ENCODE data around the gene OPCML.

DNA sequence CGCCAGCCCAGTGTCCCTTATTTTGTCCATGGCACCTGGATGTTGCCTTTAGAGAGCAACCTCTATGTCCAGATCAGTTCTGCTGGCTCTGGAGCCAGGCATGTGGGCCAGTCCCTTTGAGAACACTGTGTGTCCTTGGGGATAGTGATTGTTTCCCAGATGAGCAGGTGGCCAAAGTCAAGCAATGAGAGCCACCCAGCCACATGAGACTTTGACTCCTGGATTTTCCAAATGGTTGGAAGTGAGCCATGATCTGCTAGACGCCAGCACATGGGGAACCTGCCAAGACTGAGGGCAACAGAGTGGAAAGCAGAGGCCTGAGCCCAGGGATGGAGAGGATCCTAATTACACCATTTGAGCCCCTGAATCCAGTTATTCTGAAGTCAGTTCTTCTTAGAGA, 479.8 kb downstream of the OPCML start:
- TF ChIP-seq, protein P1, sequence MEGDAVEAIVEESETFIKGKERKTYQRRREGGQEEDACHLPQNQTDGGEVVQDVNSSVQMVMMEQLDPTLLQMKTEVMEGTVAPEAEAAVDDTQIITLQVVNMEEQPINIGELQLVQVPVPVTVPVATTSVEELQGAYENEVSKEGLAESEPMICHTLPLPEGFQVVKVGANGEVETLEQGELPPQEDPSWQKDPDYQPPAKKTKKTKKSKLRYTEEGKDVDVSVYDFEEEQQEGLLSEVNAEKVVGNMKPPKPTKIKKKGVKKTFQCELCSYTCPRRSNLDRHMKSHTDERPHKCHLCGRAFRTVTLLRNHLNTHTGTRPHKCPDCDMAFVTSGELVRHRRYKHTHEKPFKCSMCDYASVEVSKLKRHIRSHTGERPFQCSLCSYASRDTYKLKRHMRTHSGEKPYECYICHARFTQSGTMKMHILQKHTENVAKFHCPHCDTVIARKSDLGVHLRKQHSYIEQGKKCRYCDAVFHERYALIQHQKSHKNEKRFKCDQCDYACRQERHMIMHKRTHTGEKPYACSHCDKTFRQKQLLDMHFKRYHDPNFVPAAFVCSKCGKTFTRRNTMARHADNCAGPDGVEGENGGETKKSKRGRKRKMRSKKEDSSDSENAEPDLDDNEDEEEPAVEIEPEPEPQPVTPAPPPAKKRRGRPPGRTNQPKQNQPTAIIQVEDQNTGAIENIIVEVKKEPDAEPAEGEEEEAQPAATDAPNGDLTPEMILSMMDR (IDR thresholded peaks at IDR 0.05): no peak
- TF ChIP-seq ZFX (IDR thresholded peaks at IDR 0.05; ENCODE audit: borderline replicate concordance): no peak
